ENCODE measurements around the gene ST14. TPM values are rescaled to one million over a fixed set of nuclear protein-coding genes. Genes with fewer than 3 reads are reported as not detected.

Gene ST14
- total and polyA plus RNA-seq, 2 donors (not counting 3 experiments of a cell fraction or from before 2014, with no cell fraction given), result 0.08 TPM; not detected in 1

GRCh38 chr11:130174642-130175041 is 15.1 kb downstream of the ST14 start:
- POLR2A ChIA-PET, result no interaction called here
- intact Hi-C loops (cut with micrococcal nuclease), result no loop called here
- H3K27ac ChIP-seq (ENCODE audit: insufficient read depth, low read depth, low read length), result no peak overlapping the region

More at GRCh38 chr11:130174642-130175041, 15.1 kb downstream of the ST14 start:
- no peaks in the 10 kb centered on the region for H3K79me2 ChIP-seq (ENCODE audit: control insufficient read depth, insufficient read depth, low read length)
- no peak for DNase-seq (ENCODE audit: low read depth, low spot score)
- no TSS peak for BruUV-seq (replicated peaks)
- no peaks in the 10 kb centered on the region for H3K9me3 ChIP-seq (replicated peaks; ENCODE audit: control insufficient read depth, insufficient read depth, low read length)
- no peaks in the 10 kb centered on the region for H4K20me1 ChIP-seq (replicated peaks; ENCODE audit: control insufficient read depth, extremely low read depth, insufficient read depth, low read length)
- H3K9me1 ChIP-seq (replicated peaks; ENCODE audit: control insufficient read depth, extremely low read depth, insufficient read depth, low read length), result no peaks in the 10 kb centered on the region
- no peaks in the 10 kb centered on the region for H3K4me1 ChIP-seq (ENCODE audit: control insufficient read depth, extremely low read depth, insufficient read depth, low read length)
- no peak for TF ChIP-seq MYC (IDR thresholded peaks at IDR 0.05; ENCODE audit: low read depth, low read length)
- no peak for TF ChIP-seq GATA2 (IDR thresholded peaks at IDR 0.05; ENCODE audit: insufficient read depth, insufficient read length, low read depth, low read length)
- TF ChIP-seq POLR2A (IDR thresholded peaks at IDR 0.05; ENCODE audit: low read depth, low read length), result no peak
- no peak for TF ChIP-seq CTCF (IDR thresholded peaks at IDR 0.05; ENCODE audit: extremely low read depth in 1 of 2, insufficient read depth in 1 of 2, low read depth in 1 of 2, low read length in 2 of 2)
- no peak for TF ChIP-seq MAX (IDR thresholded peaks at IDR 0.05; ENCODE audit: insufficient read depth, insufficient read length)
- no peak for TF ChIP-seq JUN (IDR thresholded peaks at IDR 0.05; ENCODE audit: borderline replicate concordance, insufficient read depth, insufficient read length, low read depth)
- H3K4me3 ChIP-seq (replicated peaks in 1 of 3; ENCODE audit: insufficient read depth in 1 of 3, low read depth in 1 of 3, low read length in 3 of 3), result no peak overlapping the region
- CTCF ChIA-PET, result no interaction called here
- peaks cover 0 to 1% of the 10 kb centered on the region in 2 experiments for H3K27me3 ChIP-seq (ENCODE audit: control insufficient read depth in 2 of 2, insufficient read depth in 2 of 2, low read length in 2 of 2)
- no peak overlapping the region for H3K4me2 ChIP-seq (ENCODE audit: insufficient read depth, low read length)
- no peak overlapping the region for H2AFZ ChIP-seq (ENCODE audit: low read depth, low read length)
- dilution Hi-C loops (cut with MboI; ENCODE audit: extremely low pct_ligation_motif_present, low sequenced_read_pairs), result no loop called here
- no peak overlapping the region for H3K9ac ChIP-seq (replicated peaks; ENCODE audit: extremely low read depth, insufficient read depth, low read length)
- no peak for FAIRE-seq
- no peaks in the 10 kb centered on the region for H3K36me3 ChIP-seq (ENCODE audit: control insufficient read depth in 2 of 2, extremely low read depth in 1 of 2, insufficient read depth in 2 of 2, low read length in 2 of 2)
